HG02852 (cell line): ENCODE data around the gene NHERF2.

Source experiments
- ATAC-seq: cut with Tn5 transposase; IDR thresholded peaks from one replicate; pipeline ENCODE4 v1.9.1; 2021; ENCODE audit warnings: mild to moderate bottlenecking, moderate library complexity; ENCODE audit not compliant: unreplicated experiment

NHERF2 gene

DNA sequence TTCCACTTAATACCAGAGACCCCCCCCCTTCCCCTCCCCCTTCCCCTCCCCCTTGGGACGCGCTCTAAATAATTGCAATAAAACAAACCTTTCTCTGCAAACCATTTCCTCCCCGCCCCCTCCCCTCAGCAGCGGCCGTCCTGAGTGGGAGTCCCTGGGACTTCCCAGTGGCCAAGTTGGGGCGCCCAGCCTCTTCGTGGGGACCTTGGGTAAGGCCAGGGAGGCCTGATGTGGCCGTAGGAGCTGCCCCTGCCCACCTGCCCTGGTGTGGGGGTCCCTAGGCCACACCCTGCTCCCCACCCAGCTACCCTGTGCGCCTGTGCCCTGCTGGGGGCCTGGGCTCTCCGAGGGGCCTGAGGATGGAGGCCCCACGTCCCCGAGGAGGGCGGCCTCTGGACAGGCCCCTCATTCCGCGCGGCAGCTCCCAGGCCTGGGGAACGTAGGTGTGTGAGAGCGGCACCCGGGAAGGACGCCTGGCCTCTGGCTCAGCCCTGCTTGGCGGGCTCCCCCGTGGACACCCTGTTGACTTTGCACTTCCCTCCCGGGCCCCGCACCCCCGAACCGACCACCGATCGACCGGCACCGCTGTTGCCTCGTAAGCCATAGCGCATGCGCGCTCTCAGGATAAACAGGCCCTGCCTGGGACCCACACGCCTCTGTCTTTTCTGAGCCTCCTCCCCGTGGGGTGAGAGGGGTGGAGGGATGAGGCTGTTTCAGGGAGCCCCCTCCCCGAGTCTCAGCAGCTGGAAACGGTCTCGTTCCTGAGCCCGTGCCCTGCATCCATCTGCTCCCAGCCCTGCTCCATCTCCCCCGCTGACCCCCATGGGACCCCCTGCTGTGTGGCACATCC lies 11.9 kb downstream of the NHERF2 start:
- no peak for ATAC-seq

DNA sequence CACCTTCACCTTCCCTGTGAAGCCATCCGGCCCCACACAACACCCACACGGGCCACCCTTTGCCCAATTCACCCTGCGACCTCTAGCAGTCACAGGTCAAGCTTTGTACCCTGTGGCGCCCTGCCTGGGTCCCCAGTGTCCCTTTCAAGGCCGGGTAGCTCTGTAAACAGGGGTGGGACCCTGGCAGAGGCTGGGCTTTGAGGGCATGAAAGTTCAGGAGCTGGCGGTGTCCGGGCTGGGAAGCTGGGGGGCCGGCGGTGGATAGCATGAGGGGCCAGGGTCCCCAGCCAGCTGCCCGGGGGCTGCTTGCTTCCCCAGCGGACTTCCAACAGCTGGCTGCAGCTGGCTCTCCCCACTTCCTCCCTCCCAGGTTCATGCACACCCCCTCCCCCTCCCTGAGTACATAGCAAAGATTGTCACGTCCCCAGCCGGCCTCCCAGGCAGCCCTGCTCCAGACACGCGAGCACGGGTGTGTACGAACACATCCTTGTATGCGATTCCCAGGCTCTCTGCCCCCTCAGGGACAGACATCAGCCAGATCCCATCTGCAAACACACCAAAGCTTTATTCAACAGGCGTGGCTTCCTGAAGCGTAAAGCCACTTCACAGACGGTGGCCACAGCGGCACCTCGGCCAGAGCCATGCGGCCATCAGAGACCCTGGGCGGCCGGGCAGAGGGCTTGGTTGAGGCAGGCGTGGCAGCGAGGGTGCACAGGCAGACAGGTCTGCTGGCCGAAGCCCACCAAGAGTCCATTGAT lies 12.8 kb downstream of the NHERF2 start:
- ATAC-seq = no peak

DNA sequence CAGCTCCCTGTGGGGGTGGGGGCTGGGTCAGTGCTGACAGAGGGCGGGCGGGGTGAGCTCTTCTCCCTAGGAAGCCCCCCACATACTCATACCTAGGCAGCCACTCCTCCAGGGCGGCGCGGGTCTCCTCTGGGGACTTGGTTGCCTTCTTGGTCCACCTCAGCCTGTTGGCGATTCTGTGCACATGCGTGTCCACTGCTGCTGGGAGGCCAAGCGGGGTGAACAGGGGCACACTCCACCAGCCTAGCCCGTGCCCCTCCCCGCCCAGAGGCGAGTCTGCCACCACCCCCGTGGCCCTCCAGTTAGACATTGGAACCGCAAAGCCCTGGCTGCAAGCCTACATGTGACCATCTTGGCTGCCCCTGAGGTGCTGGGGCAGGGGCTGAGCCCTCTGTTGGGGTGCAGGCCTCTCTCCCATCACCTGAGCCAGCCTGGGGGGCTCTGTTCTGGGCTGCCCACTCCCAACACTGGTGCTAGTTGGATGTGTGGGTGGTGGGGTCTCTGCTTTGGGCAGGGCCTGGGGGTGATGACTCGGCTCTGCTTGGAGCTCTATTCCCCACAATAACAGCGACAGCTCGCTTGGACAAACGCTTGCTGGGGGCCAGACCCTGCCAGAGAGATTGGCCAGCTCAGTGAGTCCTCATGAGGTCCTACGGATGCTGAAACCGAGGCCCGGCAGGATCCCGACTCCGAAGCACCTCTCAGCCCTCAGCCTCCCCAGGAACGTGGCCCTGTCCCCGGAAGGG lies 13.5 kb downstream of the NHERF2 start:
- no peak for ATAC-seq

DNA sequence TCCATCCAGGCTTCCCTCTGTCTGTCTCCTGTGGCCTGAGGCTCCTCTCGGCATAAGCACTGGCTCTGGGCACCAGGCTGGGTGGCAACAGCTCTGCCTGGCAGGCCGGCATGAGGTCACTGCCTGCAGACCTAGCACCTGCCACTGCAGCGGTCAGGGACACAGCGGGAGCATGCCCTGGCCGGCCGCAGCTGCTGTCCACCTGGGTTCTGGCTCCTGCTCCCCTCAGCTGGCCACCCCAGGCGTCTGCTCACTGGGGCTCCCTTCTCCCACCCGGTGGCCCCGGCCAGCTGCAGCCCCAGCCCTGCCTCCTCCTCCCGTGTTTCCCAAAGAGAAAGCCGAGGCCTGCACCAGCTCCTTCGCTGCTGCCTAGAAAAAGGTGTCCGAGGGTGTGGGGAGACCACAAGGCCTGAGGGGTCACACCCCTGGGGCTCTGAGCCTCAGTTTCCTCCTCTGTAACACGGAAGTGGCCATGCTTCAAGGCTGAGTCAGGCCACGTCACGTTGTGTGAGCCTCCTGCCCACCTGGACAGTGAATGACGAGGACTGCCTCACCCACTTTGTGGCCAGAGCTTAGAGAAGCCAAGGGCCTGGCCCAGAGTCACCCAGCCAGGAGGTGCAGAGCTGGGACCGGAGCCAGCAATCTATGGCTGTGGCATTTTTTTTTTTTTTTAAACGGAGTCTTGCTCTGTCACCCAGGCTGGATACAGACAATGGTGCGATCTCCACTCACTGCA lies 14.3 kb downstream of the NHERF2 start:
- ATAC-seq = no peak

DNA sequence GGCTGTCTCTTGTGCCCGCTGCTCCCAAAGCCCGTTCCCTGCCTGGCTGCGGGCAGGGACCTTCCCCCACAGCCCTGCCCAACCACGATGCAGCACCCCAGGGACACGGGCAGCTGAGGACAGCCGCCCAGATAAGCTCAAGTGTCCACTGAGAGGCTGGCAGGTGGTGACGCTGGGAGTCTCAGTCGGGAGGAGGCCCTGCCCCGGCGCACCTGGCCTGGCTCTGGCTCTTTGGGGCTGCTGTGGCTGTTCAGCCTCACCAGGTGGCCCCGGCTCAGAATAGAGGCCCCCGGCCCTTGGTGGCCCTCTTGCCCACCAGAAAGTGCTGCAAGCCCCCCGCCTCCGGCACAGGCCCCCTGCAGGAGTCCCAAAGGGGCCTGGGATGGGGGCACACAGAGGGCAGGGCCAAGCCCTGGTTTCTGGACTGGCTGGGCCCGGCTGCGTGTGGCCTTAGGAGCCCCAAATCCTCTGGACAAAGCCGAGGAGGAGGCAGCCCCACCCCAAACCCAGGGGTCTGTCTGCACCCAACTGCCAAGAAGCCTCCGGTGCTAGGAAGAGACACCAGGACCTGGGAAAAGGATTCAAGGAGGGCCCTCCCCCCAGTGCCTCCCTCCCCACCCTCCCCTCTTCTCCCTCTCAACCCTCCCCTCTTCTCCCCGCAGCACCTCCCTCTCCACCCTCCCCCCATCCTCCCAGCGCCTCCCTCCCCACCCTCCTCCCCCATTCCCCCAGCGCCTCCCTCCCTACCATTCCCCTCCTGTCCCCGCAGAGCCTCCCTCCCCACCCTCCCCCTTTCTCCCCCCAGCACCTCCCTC lies 15.7 kb downstream of the NHERF2 start:
- no peak for ATAC-seq

DNA sequence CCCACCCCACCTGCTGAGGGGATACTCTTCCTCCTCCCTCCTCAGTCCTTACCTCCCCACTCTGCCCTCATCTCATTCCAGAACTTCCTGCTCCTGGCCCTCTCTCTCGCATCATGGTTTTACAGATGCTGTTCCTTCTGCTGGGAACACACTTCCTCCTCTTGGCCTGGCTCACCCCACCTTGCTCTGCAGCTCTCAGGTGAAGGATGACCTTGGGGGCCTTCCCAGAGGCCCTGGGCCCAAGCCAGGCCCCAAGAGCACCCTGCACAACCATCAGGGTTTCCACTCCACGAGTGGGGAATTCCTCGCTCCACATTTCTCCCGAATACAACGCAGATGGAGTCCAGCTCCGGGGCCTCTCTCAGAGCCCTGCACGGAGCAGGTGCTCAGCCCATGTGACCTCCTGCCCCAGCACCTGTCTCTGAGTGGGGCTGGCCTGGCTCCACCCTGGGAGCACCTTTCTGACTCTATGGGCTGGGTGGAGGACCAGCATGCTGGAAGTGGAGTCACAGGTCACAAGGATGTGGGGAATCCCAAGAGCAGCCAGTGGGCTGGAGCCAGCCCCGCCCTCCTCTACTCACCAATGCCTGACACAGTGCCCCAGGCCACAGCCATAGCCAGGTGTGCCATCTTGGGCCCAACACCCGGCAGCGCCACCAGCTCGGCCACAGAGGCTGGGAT lies 16.4 kb downstream of the NHERF2 start:
- ATAC-seq = no peak

DNA sequence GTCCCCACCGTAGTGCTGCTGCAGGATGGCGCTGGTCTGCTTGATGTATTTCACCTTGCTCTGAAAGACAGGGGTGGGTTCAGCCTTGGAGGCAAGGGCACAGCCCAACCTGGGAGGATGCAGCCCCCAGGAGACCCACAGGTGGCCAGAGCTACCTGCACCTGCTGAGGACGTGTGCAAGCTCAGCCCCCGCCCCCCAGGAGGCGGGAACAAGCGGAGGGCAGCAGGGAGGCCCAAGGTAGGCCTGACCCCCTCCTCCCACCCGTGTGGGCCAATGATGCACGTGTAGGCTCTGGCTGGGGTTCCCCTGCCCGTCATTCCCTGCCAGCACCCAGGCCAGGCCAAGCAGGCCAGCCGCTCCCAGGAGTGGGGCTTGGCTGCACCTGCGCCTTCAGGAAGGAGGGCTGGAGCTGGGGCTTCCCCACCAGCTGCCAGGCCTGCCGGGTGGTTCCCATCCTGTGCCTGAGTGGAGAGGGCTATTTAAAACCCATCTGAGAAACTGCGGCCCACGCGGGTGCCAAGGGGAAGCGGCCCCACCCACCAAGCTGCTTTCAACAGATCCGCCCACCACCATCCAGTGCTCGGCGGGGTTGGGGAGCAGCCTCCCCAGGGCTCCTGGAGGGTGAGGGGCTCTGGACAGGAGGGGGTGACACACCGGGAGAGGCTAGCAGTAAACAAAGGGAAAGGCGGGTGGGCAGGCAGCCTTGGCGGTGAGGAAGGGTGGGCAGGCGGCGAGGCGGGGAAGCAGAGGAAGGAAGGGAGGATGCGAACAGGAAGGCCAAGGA lies 17.2 kb downstream of the NHERF2 start:
- ATAC-seq = no peak

DNA sequence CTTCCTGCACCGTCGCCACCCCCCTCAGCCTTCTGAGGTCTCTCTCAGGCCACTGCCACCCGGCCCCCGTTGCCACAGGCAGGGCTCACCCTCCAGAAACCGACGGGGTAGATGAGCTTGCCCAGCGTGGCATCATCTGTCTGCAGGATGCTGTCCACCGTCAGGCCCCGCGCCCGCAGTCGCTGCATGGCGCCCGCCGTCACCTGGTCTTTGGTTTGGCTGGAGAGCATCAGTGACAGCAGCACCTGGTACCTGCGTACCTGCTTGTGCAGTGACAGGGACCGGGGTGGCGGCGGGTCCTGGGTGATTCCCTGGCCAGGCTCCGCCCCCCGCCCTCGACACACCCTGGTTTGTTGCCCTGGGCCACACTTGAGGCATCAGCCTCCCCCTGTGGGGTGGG lies 17.8 kb downstream of the NHERF2 start:
- no peak for ATAC-seq

DNA sequence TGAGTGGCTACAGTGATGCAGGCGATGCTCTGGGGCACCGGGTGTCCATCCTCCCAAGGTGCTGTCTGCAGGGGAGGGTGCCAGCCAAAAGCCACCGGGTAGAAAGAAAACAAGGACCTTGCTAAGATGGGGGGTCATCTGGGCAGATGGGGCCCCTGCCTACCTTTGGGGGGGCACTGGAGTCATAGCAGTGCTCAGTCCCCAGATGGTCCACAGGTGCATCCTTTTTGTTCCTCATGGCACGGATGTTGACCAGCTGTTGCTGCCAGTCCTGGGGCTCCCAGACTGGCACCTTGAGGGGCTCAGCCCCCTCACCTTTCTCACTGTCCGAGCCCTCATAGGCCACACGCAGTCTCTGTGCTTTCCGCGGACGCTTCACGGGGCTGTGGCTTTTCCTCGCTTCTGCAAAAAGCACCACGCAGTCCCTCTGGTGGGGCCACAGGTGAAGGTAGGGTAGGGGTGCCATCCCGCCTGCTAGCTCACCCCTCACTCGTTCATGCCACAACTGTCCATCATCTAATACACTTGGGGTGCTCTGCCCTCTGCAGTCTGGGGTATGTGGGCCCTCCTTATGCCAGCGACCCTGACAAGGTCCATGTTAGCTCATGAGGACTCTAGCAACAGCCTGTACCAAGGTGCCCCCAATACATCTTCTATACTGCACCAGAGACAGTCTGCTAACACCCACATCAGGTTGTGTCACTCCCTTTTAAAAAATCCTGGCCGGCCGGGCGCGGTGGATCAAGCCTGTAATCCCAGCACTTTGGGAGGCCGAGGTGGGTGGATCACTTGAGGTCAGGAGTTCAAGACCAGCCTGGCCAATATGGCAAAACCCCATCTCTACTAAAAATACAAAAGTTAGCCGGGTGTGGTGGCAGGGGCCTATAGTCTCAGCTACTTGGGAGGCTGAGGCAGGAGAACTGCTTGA lies 19.5 kb downstream of the NHERF2 start:
- ATAC-seq = no peak

DNA sequence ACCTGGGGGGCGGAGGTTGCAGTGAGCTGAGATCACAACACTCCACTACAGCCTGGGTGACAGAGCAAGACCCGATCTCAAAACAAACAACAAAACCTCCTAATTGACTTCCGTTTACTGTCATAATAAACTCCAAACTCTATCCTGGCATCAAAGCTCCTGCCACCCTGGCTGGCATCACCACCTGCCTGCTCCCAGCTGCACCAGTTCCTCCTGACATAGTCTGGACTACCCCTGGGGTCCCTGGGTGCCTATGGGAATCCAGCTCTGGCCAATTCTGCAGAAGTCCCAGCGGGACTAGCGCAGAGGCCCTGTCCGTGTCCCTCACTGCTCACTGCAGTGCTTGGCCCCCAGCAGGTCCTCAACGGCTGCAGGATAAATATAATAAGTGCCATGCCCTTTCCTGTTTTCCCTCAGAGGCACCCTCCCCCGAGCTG lies 20.2 kb downstream of the NHERF2 start:
- ATAC-seq = no peak

DNA sequence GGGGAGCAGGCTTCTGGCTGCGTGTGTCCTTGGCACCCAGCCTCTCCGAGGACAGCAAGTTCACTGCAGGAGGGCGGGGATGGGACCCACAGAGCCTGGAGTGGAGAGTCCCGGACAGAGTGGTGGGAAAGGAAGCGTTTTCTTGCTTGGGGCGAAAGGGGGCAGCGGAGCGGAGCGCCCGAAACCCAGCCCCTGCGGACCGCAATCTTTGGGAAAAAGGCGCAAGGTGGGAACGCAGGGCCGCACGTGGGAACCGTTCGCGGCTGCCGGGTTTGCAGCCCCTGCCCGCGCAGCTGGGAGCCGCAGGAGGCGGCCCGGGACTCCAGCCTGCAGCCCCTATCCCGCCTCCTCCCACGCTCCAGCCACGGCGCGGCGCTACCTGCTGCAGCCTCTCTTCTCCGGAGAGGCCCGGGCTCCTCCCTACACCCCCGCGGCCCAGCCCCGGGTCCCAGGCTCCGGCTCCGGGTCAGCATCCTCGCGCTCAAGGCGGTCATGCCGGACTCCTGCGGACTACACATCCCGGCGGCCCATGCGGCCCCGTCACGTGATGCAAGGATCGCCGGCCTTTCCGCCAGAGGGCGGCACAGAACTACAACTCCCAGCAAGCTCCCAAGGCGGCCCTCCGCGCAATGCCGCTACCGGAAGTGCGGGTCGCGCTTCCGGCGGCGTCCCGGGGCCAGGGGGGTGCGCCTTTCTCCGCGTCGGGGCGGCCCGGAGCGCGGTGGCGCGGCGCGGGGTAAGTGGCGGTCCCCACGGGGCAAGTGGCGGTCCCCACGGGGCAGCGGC lies 20.8 kb downstream of the NHERF2 start, which contains the start of the genes NTHL1 and TSC2:
TSS of gene NTHL1 (minus strand) at position 505 of the 786 bp plus-strand sequence. CDS start at position 494, 11 bp downstream.
TSS of gene TSC2 (plus strand) at position 656 of the 786 bp plus-strand sequence. CDS start 631 bp downstream, outside the sequence.
- peak; percentile 87 for ATAC-seq

DNA sequence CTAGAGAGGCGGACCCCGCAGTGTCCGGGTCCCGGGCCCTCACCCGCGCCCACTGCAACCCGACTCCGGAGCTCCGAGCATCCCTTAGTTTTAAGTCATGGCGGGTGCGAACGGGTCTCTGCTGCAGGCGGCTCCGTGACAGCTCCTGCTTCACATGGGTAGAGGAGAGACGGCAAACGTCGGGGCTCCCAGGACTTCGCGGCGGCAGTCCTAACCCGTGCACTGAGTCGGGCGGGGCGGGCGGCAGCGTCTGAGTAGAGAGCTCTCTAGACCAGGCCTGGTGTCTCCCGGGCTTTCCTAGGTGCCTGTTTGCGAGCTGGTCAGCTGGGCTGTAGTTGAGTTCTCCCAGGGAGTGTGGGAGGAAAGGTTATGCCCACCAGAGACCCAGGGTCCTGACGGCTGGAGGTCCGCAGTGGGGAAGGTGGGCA lies 21.4 kb downstream of the NHERF2 start:
- ATAC-seq = no peak

DNA sequence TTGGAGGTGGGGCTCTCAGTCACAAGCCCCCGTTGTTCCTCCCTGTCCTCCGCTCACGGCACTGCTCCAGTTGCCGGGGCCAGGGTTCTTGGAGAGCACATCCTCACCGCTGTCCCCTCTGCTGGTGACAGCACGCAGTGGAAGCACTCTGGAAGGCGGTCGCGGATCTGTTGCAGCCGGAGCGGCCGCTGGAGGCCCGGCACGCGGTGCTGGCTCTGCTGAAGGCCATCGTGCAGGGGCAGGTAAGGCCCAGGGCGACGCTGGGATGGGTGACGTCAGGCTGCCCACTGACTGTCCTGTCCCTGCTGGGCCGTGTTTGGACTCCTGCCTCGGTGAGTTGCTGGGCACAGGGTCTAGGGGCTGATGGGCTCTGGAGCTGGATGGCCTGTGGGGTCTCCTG lies 26.5 kb downstream of the NHERF2 start:
- ATAC-seq = no peak

DNA sequence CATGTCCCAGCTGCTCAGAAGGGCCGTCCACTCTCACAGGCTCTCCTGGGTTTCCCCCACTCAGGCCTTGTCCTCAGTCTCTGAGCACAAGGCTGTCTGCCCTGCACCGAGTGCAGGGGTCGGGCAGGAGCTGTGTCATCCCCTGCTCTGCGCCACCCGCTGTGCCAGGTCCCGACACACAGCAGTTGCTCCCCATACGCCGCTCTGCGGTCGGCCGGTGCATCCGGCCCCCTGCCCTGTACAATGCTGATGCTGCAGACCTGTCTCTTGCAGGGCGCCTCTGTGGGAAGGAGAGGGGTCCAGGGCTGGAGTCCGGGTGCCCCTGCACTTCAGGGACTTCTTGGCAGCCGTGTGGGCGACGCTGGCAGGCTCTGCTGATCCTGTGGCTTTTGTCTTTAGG lies 27.2 kb downstream of the NHERF2 start:
- no peak for ATAC-seq

DNA sequence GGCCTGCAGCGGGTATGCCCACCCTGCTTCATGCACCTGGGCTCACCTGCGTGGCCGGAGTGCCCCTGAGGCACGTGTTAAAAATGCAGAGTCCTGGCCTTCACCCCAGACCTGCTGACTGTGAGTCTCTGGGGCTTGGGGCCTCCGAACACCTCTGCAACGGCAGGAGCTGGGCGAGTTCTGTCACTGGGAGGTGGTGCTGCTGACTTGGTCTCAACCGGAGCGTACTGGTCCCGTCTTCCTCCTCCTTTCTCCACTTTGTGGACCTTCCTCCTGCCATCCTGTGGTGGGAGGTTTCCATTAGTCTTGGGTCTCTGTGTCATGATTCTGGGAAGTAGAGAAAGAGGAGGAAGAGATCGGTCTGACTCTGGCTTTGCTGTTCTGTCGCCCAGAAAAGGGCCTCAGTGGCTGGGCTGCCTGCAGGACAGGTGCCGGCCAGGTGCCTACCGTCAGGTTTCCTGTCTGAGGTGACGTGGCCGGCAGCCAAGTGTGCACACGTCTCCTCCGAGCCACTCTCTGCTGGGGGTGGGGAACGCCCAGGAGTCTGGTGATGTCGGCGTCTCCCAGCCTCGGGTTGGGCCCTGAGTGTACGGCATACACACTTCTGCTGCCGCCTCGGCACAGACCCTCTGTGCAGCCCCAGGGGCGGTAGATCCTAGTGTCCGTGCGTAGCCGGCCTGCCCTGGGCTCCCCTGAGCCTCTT lies 28.0 kb downstream of the NHERF2 start:
- no peak for ATAC-seq

DNA sequence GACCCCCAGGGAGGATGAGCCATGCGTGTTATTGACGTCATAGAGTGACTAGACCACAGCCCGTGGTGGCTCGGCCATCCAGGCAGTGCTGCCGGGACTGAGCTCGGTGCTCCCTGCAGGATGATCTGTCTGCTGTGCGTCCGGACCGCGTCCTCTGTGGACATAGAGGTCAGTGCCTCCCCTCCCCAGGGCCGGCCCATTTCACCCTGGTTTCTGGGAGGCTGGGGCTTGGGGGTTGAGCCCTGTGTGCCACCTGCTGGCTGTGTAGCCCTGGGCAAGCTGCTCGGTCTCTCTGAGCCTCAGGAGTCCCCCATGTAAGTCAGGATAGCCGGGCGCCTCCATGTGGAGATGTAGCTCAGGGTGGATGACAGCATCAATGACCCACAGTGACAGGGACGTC lies 29.4 kb downstream of the NHERF2 start:
- ATAC-seq = no peak
